GM21528 (cell line): ENCODE measurements around the gene EMILIN1.
A peak's percentile ranks its signal among the peaks of the same experiment; 100 is the strongest.

Source experiments
- ATAC-seq: cut with Tn5 transposase; IDR thresholded peaks from one replicate; pipeline ENCODE4 v1.9.1; 2021; ENCODE audit warnings: mild to moderate bottlenecking, moderate library complexity; ENCODE audit not compliant: unreplicated experiment, low FRiP score

The EMILIN1 gene

GRCh38 chr2:27079233-27080139, 1.1 kb downstream of the EMILIN1 start:
- ATAC-seq = no peak

- no peak for ATAC-seq
Observed at GRCh38 chr2:27080140-27080469, 1.7 kb downstream of the EMILIN1 start.

GRCh38 chr2:27080603-27080936, 2.2 kb downstream of the EMILIN1 start:
- no peak for ATAC-seq

- ATAC-seq = no peak
Observed at GRCh38 chr2:27081984-27082772, 3.8 kb downstream of the EMILIN1 start.

DNA sequence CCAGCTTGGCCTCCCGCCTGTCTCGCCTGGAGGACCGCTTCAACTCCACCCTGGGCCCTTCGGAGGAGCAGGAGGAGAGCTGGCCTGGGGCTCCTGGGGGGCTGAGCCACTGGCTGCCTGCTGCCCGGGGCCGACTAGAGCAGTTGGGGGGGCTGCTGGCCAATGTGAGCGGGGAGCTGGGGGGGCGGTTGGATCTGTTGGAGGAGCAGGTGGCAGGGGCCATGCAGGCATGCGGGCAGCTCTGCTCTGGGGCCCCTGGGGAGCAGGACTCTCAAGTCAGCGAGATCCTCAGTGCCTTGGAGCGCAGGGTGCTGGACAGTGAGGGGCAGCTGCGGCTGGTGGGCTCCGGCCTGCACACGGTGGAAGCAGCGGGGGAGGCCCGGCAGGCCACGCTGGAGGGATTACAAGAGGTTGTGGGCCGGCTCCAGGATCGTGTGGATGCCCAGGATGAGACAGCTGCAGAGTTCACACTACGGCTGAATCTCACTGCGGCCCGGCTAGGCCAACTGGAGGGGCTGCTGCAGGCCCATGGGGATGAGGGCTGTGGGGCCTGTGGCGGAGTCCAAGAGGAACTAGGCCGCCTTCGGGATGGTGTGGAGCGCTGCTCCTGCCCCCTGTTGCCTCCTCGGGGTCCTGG, 4.5 kb downstream of the EMILIN1 start:
- ATAC-seq = no peak

- ATAC-seq = no peak
Observed at GRCh38 chr2:27083410-27084296, 5.2 kb downstream of the EMILIN1 start.

- ATAC-seq = no peak
Observed at GRCh38 chr2:27084297-27085061, 6.1 kb downstream of the EMILIN1 start.

- no peak for ATAC-seq
Observed at GRCh38 chr2:27085062-27085672, 6.8 kb downstream of the EMILIN1 start.

DNA sequence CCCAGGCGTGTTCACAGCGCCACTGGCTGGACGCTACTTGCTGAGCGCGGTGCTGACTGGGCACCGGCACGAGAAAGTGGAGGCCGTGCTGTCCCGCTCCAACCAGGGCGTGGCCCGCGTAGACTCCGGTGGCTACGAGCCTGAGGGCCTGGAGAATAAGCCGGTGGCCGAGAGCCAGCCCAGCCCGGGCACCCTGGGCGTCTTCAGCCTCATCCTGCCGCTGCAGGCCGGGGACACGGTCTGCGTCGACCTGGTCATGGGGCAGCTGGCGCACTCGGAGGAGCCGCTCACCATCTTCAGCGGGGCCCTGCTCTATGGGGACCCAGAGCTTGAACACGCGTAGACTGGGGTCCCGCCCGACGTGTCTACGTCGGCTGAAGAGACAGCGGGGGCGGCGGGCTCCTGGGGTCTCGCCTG, 7.3 kb downstream of the EMILIN1 start:
- peak; percentile 21 for ATAC-seq

- ATAC-seq = peak; percentile 60
Observed at GRCh38 chr2:27086090-27086723, 7.8 kb downstream of the EMILIN1 start.

DNA sequence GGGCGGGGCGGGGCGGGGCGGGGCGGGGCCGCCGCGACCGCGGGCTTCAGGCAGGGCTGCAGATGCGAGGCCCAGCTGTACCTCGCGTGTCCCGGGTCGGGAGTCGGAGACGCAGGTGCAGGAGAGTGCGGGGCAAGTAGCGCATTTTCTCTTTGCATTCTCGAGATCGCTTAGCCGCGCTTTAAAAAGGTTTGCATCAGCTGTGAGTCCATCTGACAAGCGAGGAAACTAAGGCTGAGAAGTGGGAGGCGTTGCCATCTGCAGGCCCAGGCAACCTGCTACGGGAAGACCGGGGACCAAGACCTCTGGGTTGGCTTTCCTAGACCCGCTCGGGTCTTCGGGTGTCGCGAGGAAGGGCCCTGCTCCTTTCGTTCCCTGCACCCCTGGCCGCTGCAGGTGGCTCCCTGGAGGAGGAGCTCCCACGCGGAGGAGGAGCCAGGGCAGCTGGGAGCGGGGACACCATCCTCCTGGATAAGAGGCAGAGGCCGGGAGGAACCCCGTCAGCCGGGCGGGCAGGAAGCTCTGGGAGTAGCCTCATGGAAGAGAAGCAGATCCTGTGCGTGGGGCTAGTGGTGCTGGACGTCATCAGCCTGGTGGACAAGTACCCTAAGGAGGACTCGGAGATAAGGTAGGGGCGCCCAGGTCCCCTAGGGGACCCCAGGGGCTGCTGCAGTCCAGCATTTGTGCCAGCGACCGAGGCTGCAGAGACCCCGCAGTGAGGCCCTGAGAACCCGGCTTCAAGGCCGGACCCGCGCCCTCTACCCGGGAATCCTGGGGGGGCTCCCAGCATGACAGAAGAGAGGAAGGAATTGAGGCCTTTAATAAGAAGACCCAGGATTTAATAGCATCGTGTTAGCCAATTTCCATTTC, 8.5 kb downstream of the EMILIN1 start, which contains the start of gene KHK:
TSS of gene KHK (plus strand) at position 49 of the 870 bp plus-strand sequence. CDS start at position 537, 488 bp downstream.
- peak; percentile 24 for ATAC-seq

DNA sequence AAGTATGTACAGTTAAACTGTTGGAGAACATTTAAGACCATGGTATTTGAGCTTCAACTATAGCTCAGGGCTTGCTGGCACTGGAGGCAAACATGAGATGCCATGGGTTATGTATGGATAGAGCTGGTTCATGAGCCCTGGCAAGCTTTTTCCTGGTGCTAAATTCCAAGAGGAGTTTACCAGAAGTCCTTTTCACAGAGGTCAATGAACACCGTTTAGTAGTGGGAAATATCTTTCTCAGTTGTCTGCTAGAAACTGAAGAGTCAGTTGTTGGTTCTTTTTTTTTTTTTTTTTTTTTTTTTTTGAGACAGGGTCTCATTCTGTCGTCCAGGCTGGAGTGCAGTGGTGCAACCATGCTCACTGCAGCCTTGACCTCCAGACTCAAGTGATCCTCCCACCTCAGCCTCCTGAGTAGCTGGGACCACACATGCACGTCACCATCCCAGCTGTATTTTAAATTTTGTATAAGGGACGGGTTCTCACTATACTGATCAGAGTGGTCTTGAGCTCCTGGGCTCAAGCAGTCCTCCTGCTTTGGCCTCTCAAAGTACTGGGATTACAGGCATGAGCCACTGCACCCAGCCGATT, 9.5 kb downstream of the EMILIN1 start:
- ATAC-seq = no peak

GRCh38 chr2:27088634-27089033, 10.2 kb downstream of the EMILIN1 start:
- ATAC-seq = no peak

DNA sequence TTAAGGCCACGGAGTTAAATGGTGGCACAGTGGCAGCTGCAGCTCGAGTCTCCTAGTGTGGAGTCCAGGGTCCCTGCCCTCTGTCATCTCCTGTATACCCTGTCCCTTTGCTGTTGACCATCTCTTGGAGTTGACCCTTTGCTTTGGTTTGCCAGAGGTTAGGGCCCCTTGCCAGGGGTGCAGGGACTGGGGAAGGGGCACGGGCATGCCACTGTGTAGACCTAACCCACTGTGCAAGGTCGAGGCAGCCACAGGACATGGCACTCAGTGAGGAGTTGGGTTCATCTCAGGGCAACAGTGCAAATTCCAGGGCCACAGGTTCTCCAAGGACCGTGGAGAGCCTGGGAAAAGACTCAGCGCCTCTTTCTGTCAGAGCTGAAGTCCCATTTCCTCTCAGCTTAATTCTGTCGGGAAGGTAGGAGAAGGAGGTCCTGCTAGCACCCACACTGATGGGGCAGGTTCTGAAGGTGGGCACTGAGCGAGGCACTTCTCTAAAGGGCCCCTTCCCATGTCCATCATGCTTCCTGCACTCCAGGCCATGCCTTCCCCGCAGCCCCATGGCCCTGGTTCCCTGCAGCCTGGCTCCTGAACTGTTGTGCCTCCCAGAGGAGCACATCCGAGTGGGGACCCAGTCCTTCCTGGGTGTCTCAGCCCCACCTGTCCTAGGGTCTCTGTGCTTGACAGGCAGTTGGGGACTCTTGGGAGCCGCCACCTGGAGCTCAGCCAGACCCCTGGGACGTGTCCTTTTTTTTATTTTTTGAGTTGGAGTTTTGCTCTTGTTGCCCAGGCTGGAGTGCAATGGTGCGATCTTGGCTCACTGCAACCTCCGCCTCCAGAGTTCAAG, 10.9 kb downstream of the EMILIN1 start:
- no peak for ATAC-seq

- no peak for ATAC-seq
Observed at GRCh38 chr2:27091746-27092695, 13.6 kb downstream of the EMILIN1 start.
